ENCODE measurements around the gene RFXAP.

The RFXAP gene

DNA sequence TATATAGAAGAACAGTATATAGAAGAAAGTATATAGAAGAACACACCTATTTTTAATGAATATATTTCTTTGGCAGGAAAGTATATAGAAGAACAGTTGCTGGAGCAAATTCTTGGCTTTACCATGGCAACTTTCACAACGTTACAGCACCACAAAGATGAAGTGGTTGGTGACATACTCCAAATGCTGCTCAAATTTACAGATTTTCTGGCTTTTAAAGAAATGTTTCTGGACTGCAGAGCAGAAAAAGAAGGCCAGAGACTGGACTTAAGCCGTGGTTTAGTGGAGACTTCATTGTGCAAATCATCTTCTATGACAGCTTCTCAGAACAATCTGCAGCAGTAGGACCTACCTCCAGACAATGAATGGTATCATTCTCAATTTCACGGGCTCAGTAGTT, 24.3 kb upstream of the RFXAP start:
- no peak overlapping the region for H3K4me3 ChIP-seq (ENCODE audit: low read depth, low read length)
- TF ChIP-seq, protein P1, sequence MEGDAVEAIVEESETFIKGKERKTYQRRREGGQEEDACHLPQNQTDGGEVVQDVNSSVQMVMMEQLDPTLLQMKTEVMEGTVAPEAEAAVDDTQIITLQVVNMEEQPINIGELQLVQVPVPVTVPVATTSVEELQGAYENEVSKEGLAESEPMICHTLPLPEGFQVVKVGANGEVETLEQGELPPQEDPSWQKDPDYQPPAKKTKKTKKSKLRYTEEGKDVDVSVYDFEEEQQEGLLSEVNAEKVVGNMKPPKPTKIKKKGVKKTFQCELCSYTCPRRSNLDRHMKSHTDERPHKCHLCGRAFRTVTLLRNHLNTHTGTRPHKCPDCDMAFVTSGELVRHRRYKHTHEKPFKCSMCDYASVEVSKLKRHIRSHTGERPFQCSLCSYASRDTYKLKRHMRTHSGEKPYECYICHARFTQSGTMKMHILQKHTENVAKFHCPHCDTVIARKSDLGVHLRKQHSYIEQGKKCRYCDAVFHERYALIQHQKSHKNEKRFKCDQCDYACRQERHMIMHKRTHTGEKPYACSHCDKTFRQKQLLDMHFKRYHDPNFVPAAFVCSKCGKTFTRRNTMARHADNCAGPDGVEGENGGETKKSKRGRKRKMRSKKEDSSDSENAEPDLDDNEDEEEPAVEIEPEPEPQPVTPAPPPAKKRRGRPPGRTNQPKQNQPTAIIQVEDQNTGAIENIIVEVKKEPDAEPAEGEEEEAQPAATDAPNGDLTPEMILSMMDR (IDR thresholded peaks at IDR 0.05; ENCODE audit: insufficient read depth, low read depth, low read length, missing control alignments): no peak
- DNase-seq (ENCODE audit: low read depth): no peak

DNA sequence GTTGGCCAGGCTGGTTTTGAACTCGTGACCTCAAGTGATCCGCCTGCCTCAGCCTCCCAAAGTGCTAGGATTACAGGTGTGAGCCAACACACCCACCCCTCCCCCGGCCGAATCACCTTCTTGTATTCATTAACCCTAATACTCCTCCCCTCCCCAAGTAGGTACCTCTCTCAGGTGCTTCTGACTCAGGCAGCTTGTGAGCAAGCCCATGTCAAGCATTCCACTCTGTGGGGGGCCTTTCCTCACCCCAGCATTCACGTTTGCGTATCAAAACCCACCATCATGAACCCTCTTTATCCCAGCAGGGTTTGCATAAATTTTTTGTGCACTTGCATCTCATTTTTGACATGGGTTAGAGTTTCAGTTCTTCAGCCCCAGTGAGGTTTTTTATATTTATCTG, 23.6 kb upstream of the RFXAP start:
- no peak for DNase-seq (ENCODE audit: low read depth)
- no peak overlapping the region for H3K4me3 ChIP-seq (ENCODE audit: low read depth, low read length)
- TF ChIP-seq, protein P1 (IDR thresholded peaks at IDR 0.05; ENCODE audit: insufficient read depth, low read depth, low read length, missing control alignments): no peak

DNA sequence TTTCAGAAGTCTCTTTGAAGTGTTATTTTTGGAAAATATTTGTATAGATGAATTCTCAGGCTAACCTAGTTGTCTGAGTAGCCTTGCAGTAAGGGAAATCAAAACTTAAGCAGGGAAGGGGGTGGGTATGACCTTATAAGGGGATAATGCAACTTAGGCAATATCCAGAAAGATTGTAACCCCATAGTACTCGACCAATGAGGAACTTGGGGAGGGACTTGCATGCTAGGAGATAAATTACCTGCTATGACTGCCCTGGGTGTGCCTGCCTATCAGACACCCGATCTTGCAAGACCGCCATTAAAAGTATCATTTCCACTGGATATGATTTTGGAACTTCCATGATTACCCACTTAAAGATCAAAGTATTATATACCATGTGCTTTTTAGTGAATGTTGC, 23.0 kb upstream of the RFXAP start:
- TF ChIP-seq, protein P1 (IDR thresholded peaks at IDR 0.05; ENCODE audit: insufficient read depth, low read depth, low read length, missing control alignments): no peak
- no peak for DNase-seq (ENCODE audit: low read depth)
- H3K4me3 ChIP-seq (ENCODE audit: low read depth, low read length): no peak overlapping the region

DNA sequence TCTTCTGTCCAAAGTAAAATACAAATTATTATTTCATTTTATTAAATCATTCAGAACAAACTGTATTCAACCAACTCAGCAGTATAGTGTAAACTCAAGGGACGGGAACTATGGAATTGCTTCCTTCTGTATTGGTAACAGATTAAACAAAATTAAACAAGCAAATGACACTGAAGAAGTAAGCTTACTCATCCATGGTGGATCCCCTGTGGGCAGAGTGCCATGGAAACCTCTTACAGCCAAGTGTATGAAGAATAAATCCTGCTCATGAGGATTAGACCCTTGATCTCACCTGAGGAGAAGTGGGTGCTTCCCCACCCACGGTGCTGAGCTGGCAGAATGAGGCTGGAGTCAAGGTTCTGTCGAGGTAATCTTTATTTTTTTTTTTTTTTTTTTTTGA, 18.0 kb upstream of the RFXAP start:
- TF ChIP-seq, protein P1 (IDR thresholded peaks at IDR 0.05; ENCODE audit: insufficient read depth, low read depth, low read length, missing control alignments): no peak
- no peak for DNase-seq (ENCODE audit: low read depth)
- H3K4me3 ChIP-seq (ENCODE audit: low read depth, low read length): no peak overlapping the region

DNA sequence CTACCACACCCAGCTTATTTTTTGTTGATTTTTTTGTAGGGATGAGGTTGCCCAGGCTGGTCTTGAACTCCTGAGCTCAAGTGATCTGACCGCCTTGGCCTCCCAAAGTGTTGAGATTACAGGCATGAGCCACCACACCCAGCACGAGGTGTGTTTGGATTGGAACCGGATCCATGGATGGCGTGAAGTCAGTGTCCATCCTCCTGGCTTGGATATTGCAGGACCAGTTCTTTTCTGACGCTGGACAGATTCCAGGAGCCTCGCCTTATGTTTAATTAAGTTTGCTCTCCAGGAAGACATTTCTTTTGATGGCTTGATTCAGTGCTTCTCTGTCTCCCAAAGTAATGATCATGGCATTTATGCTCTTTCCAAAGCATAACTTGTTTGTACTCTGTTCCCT, 14.4 kb upstream of the RFXAP start:
- TF ChIP-seq, protein P1 (IDR thresholded peaks at IDR 0.05; ENCODE audit: insufficient read depth, low read depth, low read length, missing control alignments): no peak
- H3K4me3 ChIP-seq (ENCODE audit: low read depth, low read length): no peak overlapping the region
- no peak for DNase-seq (ENCODE audit: low read depth)

DNA sequence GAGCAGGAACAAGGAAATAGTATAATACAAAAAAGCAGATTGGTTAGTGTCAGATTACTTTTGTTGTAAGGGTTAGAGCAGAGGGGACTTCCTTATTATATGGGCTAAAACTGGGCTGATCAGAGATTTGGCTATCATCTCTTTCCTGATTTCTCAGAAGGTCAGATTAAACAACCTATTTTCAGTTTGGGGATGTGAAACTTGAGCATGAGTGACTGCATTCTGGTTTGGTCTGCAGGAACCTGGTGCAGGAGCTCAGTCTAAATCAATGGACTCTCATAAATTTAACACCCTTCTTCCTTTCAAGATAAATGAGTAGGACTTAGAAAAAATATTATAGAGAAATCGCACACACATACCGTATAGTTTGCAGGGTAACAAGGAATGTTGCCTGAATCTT, 12.9 kb upstream of the RFXAP start:
- DNase-seq (ENCODE audit: low read depth): no peak
- H3K4me3 ChIP-seq (ENCODE audit: low read depth, low read length): no peak overlapping the region
- TF ChIP-seq, protein P1 (IDR thresholded peaks at IDR 0.05; ENCODE audit: insufficient read depth, low read depth, low read length, missing control alignments): no peak

DNA sequence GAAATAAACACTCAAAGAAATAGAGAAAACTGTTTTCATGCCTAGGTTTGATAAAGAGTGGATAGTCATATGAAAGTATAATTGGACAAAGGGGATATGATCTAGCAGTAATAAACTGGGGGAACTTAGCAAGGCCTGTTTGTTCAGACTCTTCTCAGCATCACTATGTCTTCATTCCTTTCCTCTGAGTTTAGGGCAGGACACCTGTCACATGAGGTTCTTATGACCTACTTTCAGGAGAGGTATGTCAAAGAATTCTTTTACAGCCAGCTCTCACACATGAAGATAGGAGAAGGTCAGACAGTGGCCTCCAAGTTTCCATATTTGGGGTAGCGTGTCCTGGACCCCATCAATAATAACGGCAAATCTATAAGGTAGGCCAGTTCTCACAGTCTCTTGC, 11.4 kb upstream of the RFXAP start:
- no peak overlapping the region for H3K4me3 ChIP-seq (ENCODE audit: low read depth, low read length)
- TF ChIP-seq, protein P1 (IDR thresholded peaks at IDR 0.05; ENCODE audit: insufficient read depth, low read depth, low read length, missing control alignments): no peak
- DNase-seq (ENCODE audit: low read depth): no peak
